ENCODE measurements around the gene GUCY1A2.
A peak's percentile ranks its signal among the peaks of the same experiment; 100 is the strongest.
"Not testable (repeated sequence)": the region's sequence is repeated elsewhere in the genome, so short reads cannot be mapped to it uniquely, and the experiment has no call there.

The GUCY1A2 gene

GRCh38 chr11:107018219-107018901 is at the start of gene GUCY1A2:
Gene GUCY1A2, minus strand, starts transcription at chr11:107018476. Its CDS starts 421 bp downstream, at chr11:107018055.
- peak within 1 kb of the TSS; percentile 4 for H3K4me3 Mint-ChIP-seq
- H3K36me3 Mint-ChIP-seq (ENCODE audit: insufficient read depth): no peaks in the 10 kb centered on the region
- no peak within 1 kb of the TSS for H3K27ac Mint-ChIP-seq (ENCODE audit: low read depth)
- H3K4me1 Mint-ChIP-seq: peaks cover 5% of the 10 kb centered on the region
- H3K27me3 Mint-ChIP-seq: peaks cover 21% of the 10 kb centered on the region
- ATAC-seq (replicated peaks; ENCODE audit: extremely low read depth, poor library complexity, severe bottlenecking) (no peak), DNase-seq (ENCODE audit: low spot score in 2 of 2) (no peak)
- peaks cover 5% of the 10 kb centered on the region for H3K9me3 Mint-ChIP-seq

- Mint-ChIP-seq H3K4me1 (no peaks in the 10 kb centered on the region), H3K27ac (ENCODE audit: low read depth) (no peak overlapping the region), H3K4me3 (no peak overlapping the region), H3K36me3 (ENCODE audit: insufficient read depth) (no peaks in the 10 kb centered on the region), H3K27me3 (no peaks in the 10 kb centered on the region), H3K9me3 (peaks cover 29% of the 10 kb centered on the region)
- DNase-seq (ENCODE audit: low spot score in 2 of 2) (no peak), ATAC-seq (replicated peaks; ENCODE audit: extremely low read depth, poor library complexity, severe bottlenecking) (no peak)
Observed at GRCh38 chr11:107054391-107054790, 36.1 kb upstream of the GUCY1A2 start.

DNA sequence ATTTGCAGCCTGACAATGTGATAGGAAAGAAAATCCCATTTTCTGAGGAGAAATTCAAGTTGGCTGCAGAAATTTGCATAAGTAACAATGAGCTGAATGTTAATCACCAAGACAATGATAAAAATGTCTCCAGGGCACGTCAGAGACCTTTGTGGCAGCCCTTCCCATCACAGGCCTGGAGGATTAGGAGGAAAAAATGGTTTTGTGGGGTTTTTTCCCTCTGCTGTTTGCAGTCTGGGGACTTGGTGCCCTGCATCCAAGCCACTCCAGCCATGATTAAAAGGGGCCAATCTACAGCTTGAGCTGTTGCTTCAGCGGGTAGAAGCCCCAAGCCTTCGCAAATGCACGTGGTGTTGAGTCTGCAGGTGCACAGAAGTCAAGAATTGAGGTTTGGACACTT is 33.1 kb upstream of the GUCY1A2 start:
- DNase-seq (ENCODE audit: low spot score in 2 of 2); H3K27ac Mint-ChIP-seq (ENCODE audit: low read depth); H3K4me1 Mint-ChIP-seq; H3K27me3 Mint-ChIP-seq; ATAC-seq (replicated peaks; ENCODE audit: extremely low read depth, poor library complexity, severe bottlenecking); H3K36me3 Mint-ChIP-seq (ENCODE audit: insufficient read depth); H3K4me3 Mint-ChIP-seq: not testable (repeated sequence)
- H3K9me3 Mint-ChIP-seq: peaks cover 31% of the 10 kb centered on the region

- H3K27ac Mint-ChIP-seq (ENCODE audit: low read depth); H3K4me3 Mint-ChIP-seq: not testable (repeated sequence)
Observed at GRCh38 chr11:107050899-107051298, 32.6 kb upstream of the GUCY1A2 start.

DNA sequence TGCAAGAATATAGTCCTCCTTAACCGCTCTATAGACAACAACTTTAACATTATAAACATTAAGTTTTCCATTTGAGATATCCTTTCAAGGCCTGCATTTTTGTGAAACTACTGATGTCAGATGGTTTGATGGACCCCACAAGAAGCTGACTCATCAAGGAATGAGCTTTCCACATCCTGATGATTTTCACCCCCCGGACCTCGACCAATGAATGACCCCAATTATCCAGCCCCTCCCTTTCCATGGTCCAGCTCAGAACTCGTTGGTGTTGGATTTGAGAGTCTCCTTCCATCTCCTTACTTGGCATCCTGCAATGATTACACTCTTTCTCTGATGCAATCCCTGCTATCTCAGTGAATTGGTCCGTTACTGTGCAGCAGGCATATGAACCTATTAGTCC is 31.8 kb upstream of the GUCY1A2 start:
- DNase-seq (ENCODE audit: low spot score in 2 of 2) (no peak), ATAC-seq (replicated peaks; ENCODE audit: extremely low read depth, poor library complexity, severe bottlenecking) (no peak)
- Mint-ChIP-seq H3K27me3 (no peaks in the 10 kb centered on the region), H3K27ac (ENCODE audit: low read depth) (no peak overlapping the region), H3K9me3 (peaks cover 38% of the 10 kb centered on the region), H3K4me1 (no peaks in the 10 kb centered on the region), H3K36me3 (ENCODE audit: insufficient read depth) (no peaks in the 10 kb centered on the region), H3K4me3 (no peak overlapping the region)

More at GRCh38 chr11:107050899-107051298, 32.6 kb upstream of the GUCY1A2 start:
- not testable (repeated sequence) for H3K4me1 Mint-ChIP-seq; ATAC-seq (replicated peaks; ENCODE audit: extremely low read depth, poor library complexity, severe bottlenecking); H3K36me3 Mint-ChIP-seq (ENCODE audit: insufficient read depth); H3K27me3 Mint-ChIP-seq; DNase-seq (ENCODE audit: low spot score in 2 of 2)
- peaks cover 31% of the 10 kb centered on the region for H3K9me3 Mint-ChIP-seq

DNA sequence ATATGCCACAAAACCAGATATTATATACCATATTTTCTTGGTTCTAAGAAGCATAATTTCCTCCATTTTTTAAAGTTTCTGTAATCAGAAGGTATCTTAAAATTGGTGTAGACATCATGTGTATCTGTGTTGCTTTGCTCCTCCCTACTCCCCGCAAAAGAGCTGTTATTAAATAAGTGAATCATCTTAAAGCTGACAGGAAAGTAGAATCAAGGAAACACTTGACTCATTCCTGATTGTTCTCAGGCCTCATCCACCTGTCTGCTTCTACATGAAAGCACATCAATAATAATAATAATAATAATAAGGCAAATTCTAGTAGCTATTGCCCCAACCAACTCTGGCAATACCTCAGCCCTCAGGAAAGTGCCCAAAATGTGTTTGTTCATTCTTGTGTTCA is 26.2 kb upstream of the GUCY1A2 start:
- Mint-ChIP-seq H3K27ac (ENCODE audit: low read depth) (no peak overlapping the region), H3K27me3 (no peaks in the 10 kb centered on the region), H3K4me1 (no peaks in the 10 kb centered on the region), H3K9me3 (peaks cover 23% of the 10 kb centered on the region), H3K4me3 (no peak overlapping the region), H3K36me3 (ENCODE audit: insufficient read depth) (peaks cover 3% of the 10 kb centered on the region)
- no peak for DNase-seq (ENCODE audit: low spot score in 2 of 2)
- ATAC-seq (replicated peaks; ENCODE audit: extremely low read depth, poor library complexity, severe bottlenecking): no peak

- no peak for ATAC-seq (replicated peaks; ENCODE audit: extremely low read depth, poor library complexity, severe bottlenecking)
- no peak for DNase-seq (ENCODE audit: low spot score in 2 of 2)
- peaks cover 18% of the 10 kb centered on the region for H3K9me3 Mint-ChIP-seq
Observed at GRCh38 chr11:107043242-107044006, 25.1 kb upstream of the GUCY1A2 start.

GRCh38 chr11:107042748-107043147 is 24.5 kb upstream of the GUCY1A2 start:
- no peak for DNase-seq (ENCODE audit: low spot score in 2 of 2)
- H3K27ac Mint-ChIP-seq (ENCODE audit: low read depth): no peak overlapping the region

More at GRCh38 chr11:107043242-107044006, 25.1 kb upstream of the GUCY1A2 start:
- Mint-ChIP-seq H3K27ac (ENCODE audit: low read depth) (no peak overlapping the region), H3K4me3 (no peak overlapping the region), H3K27me3 (no peaks in the 10 kb centered on the region), H3K36me3 (ENCODE audit: insufficient read depth) (peaks cover 3% of the 10 kb centered on the region), H3K4me1 (no peaks in the 10 kb centered on the region)

GRCh38 chr11:107041088-107041444 is 22.8 kb upstream of the GUCY1A2 start:
- no peak overlapping the region for H3K27ac Mint-ChIP-seq (ENCODE audit: low read depth)
- no peaks in the 10 kb centered on the region for H3K27me3 Mint-ChIP-seq
- no peak overlapping the region for H3K4me3 Mint-ChIP-seq
- H3K36me3 Mint-ChIP-seq (ENCODE audit: insufficient read depth): peaks cover 3% of the 10 kb centered on the region
- peaks cover 16% of the 10 kb centered on the region for H3K9me3 Mint-ChIP-seq
- no peak for ATAC-seq (replicated peaks; ENCODE audit: extremely low read depth, poor library complexity, severe bottlenecking)
- DNase-seq (ENCODE audit: low spot score in 2 of 2): no peak
- H3K4me1 Mint-ChIP-seq: no peaks in the 10 kb centered on the region

More at GRCh38 chr11:107042748-107043147, 24.5 kb upstream of the GUCY1A2 start:
- no peaks in the 10 kb centered on the region for H3K4me1 Mint-ChIP-seq
- H3K36me3 Mint-ChIP-seq (ENCODE audit: insufficient read depth): peaks cover 3% of the 10 kb centered on the region
- H3K27me3 Mint-ChIP-seq: no peaks in the 10 kb centered on the region
- H3K9me3 Mint-ChIP-seq: peaks cover 16% of the 10 kb centered on the region
- H3K4me3 Mint-ChIP-seq: no peak overlapping the region
- ATAC-seq (replicated peaks; ENCODE audit: extremely low read depth, poor library complexity, severe bottlenecking): no peak

GRCh38 chr11:107040433-107041087 is 22.3 kb upstream of the GUCY1A2 start:
- Mint-ChIP-seq H3K4me1 (no peaks in the 10 kb centered on the region), H3K9me3 (peaks cover 13% of the 10 kb centered on the region), H3K27ac (ENCODE audit: low read depth) (no peak overlapping the region), H3K36me3 (ENCODE audit: insufficient read depth) (peaks cover 3% of the 10 kb centered on the region), H3K27me3 (no peaks in the 10 kb centered on the region), H3K4me3 (no peak overlapping the region)
- no peak for DNase-seq (ENCODE audit: low spot score in 2 of 2)
- ATAC-seq (replicated peaks; ENCODE audit: extremely low read depth, poor library complexity, severe bottlenecking): no peak

DNA sequence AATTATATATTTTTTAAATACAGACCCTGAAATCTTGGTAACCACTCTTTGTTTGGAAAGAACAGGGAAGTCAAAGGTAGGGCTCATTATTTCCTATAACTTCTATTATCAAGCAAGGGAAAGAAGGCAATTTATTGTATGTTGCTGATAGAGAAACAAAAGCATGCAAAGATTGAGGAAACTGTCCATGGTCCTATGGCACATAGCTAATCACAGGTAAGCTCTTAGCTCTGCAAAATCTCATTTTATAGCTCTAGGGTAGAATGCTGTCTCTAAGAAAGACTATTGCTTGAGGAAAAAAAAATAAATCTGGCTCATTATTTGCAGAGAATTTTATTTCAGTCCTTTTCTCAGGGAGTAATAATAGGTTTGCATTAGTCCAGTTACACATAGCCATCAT is 7.4 kb upstream of the GUCY1A2 start:
- Mint-ChIP-seq H3K27me3 (no peaks in the 10 kb centered on the region), H3K9me3 (peaks cover 5% of the 10 kb centered on the region), H3K36me3 (ENCODE audit: insufficient read depth) (no peaks in the 10 kb centered on the region), H3K27ac (ENCODE audit: low read depth) (no peak overlapping the region), H3K4me1 (no peaks in the 10 kb centered on the region), H3K4me3 (no peak overlapping the region)
- no peak for ATAC-seq (replicated peaks; ENCODE audit: extremely low read depth, poor library complexity, severe bottlenecking)
- DNase-seq (ENCODE audit: low spot score in 2 of 2): no peak

GRCh38 chr11:107020594-107020993 is 2.3 kb upstream of the GUCY1A2 start:
- H3K27me3 Mint-ChIP-seq: peaks cover 20% of the 10 kb centered on the region

More at GRCh38 chr11:107020594-107020993, 2.3 kb upstream of the GUCY1A2 start:
- Mint-ChIP-seq H3K4me3 (no peak overlapping the region), H3K36me3 (ENCODE audit: insufficient read depth) (no peaks in the 10 kb centered on the region), H3K27ac (ENCODE audit: low read depth) (no peak overlapping the region), H3K4me1 (peaks cover 5% of the 10 kb centered on the region), H3K9me3 (peaks cover 5% of the 10 kb centered on the region)
- DNase-seq (ENCODE audit: low spot score in 2 of 2) (no peak), ATAC-seq (replicated peaks; ENCODE audit: extremely low read depth, poor library complexity, severe bottlenecking) (no peak)

All from central memory CD8-positive, alpha-beta T cell (primary cell).